Osteocyte (in vitro differentiated cells): Measurements from ENCODE around the gene ARL10. TPM values are rescaled to one million over a fixed set of nuclear protein-coding genes. Genes with fewer than 3 reads are reported as not detected.

ENCODE experiments used
- DNase-seq: peaks from one replicate; pipeline ENCODE4 v3.0.0; 2021; ENCODE audit warnings: mixed read lengths; ENCODE audit not compliant: unreplicated experiment; ENCODE audit errors: extremely low spot score
- H3K27ac Mint-ChIP-seq: one replicate; pipeline ENCODE4 v1.8.0; 2021; ENCODE audit warnings: mild to moderate bottlenecking, mixed read lengths; ENCODE audit not compliant: unreplicated experiment
- H3K27me3 Mint-ChIP-seq: one replicate; pipeline ENCODE4 v1.8.0; 2021; ENCODE audit warnings: mixed read lengths; ENCODE audit not compliant: unreplicated experiment
- H3K36me3 Mint-ChIP-seq: one replicate; pipeline ENCODE4 v1.8.0; 2021; ENCODE audit warnings: mixed read lengths; ENCODE audit not compliant: unreplicated experiment
- H3K4me1 Mint-ChIP-seq: one replicate; pipeline ENCODE4 v1.8.0; 2021; ENCODE audit warnings: mixed read lengths; ENCODE audit not compliant: unreplicated experiment
- H3K4me3 Mint-ChIP-seq: one replicate; pipeline ENCODE4 v1.8.0; 2021; ENCODE audit warnings: mild to moderate bottlenecking, moderate library complexity, mixed read lengths; ENCODE audit not compliant: unreplicated experiment
- H3K9me3 Mint-ChIP-seq: one replicate; pipeline ENCODE4 v1.8.0; 2021; ENCODE audit warnings: mixed read lengths; ENCODE audit not compliant: unreplicated experiment
- CTCF ChIP-seq: fragments of 200-600 bp; sonication (generic); IDR thresholded peaks from 2 replicates; pipeline ENCODE4 v1.5.0; 2021; ENCODE audit warnings: antibody characterized with exemption, mild to moderate bottlenecking, moderate library complexity
- total RNA-seq: library from RNA; stranded (reverse); gene quantifications from 2 replicates; pipeline ENCODE4 v1.2.1, GENCODE V29; 2021

The ARL10 gene
- total RNA-seq, 1 donor from 2014 or later = 25.9 TPM

GRCh38 chr5:176386491-176386890, 21.2 kb downstream of the ARL10 start:
- DNase-seq = no peak
- peaks cover 13% of the 10 kb centered on the region for H3K36me3 Mint-ChIP-seq
- H3K9me3 Mint-ChIP-seq = no peaks in the 10 kb centered on the region
- H3K4me3 Mint-ChIP-seq = peak overlapping the region; percentile 50
- H3K27ac Mint-ChIP-seq = no peak overlapping the region
- H3K4me1 Mint-ChIP-seq = peaks cover 27% of the 10 kb centered on the region
- no peak for TF ChIP-seq CTCF
- no peaks in the 10 kb centered on the region for H3K27me3 Mint-ChIP-seq

- TF ChIP-seq CTCF = no peak
- Mint-ChIP-seq H3K9me3 (no peaks in the 10 kb centered on the region), H3K4me3 (peak overlapping the region; percentile 93), H3K4me1 (peaks cover 27% of the 10 kb centered on the region), H3K27me3 (no peaks in the 10 kb centered on the region), H3K27ac (peak overlapping the region; percentile 98), H3K36me3 (peaks cover 19% of the 10 kb centered on the region)
- no peak for DNase-seq
Observed at GRCh38 chr5:176387384-176387925, 22.2 kb downstream of the ARL10 start.

DNA sequence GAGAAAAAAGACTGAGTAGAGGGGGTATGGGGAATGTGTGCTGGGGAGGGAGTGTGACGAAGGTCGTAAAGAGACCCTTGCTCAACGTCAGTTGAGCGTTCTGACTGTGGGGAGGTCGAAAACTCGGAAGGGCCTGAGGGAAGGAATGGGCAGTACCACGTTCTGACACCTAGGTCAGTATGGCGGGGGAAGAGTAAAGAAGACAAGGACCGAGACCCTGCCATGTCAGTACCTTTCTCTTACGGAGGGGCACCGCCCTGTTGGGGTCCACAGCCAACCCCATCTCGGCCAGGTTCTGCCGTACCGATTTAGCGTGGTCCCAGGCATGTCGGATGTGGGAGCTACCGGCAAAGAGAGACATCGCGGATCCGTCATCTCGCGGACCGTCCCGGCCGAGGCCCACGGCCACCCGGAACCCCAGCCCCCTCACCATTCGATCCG, 22.7 kb downstream of the ARL10 start:
- Mint-ChIP-seq H3K9me3 (no peaks in the 10 kb centered on the region), H3K27ac (peak overlapping the region; percentile 98), H3K4me1 (peaks cover 27% of the 10 kb centered on the region), H3K4me3 (peak overlapping the region; percentile 93), H3K27me3 (no peaks in the 10 kb centered on the region), H3K36me3 (peaks cover 19% of the 10 kb centered on the region)
- no peak for TF ChIP-seq CTCF
- no peak for DNase-seq

- H3K4me3 Mint-ChIP-seq = peak within 1 kb of the TSS; percentile 93
- H3K27ac Mint-ChIP-seq = peak within 1 kb of the TSS; percentile 98
- no peak for TF ChIP-seq CTCF
- peaks cover 19% of the 10 kb centered on the region for H3K36me3 Mint-ChIP-seq
- H3K4me1 Mint-ChIP-seq = peaks cover 27% of the 10 kb centered on the region
- peak; percentile 98 for DNase-seq
- no peaks in the 10 kb centered on the region for H3K27me3 Mint-ChIP-seq
- no peaks in the 10 kb centered on the region for H3K9me3 Mint-ChIP-seq
Observed at GRCh38 chr5:176388444-176389134, 23.3 kb downstream of the ARL10 start, which contains the start of the genes HIGD2A and NOP16. Gene HIGD2A, plus strand, starts transcription at chr5:176388751. Its CDS starts 69 bp downstream, at chr5:176388820. Gene NOP16, minus strand, starts transcription at chr5:176388598. Its CDS starts 59 bp downstream, at chr5:176388539.
